Thyroid gland (tissue), 4 donors: ENCODE results near the gene ERBB2.

Experiments used
- POLR2A ChIP-seq, 2 donors: fragments of 450-650 bp; IDR thresholded peaks; one replicate each; pipeline ENCODE4 v1.6.1; 2017; ENCODE audit warnings: antibody characterized with exemption in 2 of 2, mild to moderate bottlenecking in 2 of 2, moderate library complexity in 1 of 2
- TF ChIP-seq, protein P1 (sequence below), 6 experiments: fragments of 200-600 bp in 3 of 6; fragments of 450-650 bp in 3 of 6; sonication (generic) in 3 of 6; IDR thresholded peaks; one replicate each; pipeline ENCODE4 v1.5.1; 2016 to 2019; ENCODE audit warnings: antibody characterized with exemption in 6 of 6, mild to moderate bottlenecking in 2 of 6, inconsistent platforms in 1 of 6, moderate library complexity in 1 of 6

DNA sequence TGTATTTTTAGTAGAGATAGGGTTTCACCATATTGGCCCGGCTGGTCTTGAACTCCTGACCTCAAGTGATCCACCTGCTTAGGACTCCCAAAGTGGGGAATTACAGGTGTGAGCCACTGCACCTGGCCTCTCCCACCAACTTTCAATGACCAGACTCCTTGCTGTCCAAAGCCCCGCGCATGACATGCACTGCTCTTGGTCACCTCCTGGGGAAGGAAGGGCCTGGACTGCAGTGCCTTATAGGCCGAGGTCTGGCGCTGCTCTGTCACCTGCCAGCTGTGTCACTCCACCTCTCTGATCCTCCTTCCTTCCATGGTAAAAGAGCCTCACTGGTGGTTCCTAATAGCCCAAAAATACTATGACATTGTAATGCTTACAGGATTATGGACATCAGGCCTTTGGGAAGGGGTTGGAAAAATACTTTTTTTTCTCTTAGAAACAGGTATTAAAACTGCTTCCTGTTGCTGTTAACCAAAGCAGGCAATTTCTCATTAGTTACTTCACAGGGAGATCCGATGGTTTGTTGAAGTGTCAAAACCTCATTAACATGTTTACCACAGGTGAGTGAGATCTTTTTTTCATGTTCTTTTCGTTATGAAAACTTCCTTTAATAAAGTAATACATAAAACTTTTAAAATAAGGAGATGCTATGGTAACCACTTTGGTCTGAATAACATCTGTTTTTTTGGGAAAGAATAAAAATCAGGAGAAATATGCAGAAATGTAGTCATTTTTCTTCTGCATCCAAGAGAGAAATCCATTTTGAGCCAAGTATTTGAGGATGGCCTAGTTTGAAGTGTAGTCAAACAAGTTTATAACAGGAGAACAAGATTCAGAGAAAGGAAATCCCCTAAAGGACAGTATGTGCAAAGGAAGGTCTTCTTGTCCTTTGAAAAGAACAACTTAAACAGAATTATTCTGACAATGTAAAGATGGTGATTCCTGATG is 73.4 kb downstream of the ERBB2 start:
- no peak for TF ChIP-seq POLR2A (IDR thresholded peaks at IDR 0.05)
- TF ChIP-seq, protein P1, sequence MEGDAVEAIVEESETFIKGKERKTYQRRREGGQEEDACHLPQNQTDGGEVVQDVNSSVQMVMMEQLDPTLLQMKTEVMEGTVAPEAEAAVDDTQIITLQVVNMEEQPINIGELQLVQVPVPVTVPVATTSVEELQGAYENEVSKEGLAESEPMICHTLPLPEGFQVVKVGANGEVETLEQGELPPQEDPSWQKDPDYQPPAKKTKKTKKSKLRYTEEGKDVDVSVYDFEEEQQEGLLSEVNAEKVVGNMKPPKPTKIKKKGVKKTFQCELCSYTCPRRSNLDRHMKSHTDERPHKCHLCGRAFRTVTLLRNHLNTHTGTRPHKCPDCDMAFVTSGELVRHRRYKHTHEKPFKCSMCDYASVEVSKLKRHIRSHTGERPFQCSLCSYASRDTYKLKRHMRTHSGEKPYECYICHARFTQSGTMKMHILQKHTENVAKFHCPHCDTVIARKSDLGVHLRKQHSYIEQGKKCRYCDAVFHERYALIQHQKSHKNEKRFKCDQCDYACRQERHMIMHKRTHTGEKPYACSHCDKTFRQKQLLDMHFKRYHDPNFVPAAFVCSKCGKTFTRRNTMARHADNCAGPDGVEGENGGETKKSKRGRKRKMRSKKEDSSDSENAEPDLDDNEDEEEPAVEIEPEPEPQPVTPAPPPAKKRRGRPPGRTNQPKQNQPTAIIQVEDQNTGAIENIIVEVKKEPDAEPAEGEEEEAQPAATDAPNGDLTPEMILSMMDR (IDR thresholded peaks at IDR 0.05): no peak
